ENCODE measurements around the gene SMO. TPM values are rescaled to one million over a fixed set of nuclear protein-coding genes. Genes with fewer than 3 reads are reported as not detected.

SMO gene
- total RNA-seq, 2 donors from 2014 or later: 0.08 TPM; not detected in 1

DNA sequence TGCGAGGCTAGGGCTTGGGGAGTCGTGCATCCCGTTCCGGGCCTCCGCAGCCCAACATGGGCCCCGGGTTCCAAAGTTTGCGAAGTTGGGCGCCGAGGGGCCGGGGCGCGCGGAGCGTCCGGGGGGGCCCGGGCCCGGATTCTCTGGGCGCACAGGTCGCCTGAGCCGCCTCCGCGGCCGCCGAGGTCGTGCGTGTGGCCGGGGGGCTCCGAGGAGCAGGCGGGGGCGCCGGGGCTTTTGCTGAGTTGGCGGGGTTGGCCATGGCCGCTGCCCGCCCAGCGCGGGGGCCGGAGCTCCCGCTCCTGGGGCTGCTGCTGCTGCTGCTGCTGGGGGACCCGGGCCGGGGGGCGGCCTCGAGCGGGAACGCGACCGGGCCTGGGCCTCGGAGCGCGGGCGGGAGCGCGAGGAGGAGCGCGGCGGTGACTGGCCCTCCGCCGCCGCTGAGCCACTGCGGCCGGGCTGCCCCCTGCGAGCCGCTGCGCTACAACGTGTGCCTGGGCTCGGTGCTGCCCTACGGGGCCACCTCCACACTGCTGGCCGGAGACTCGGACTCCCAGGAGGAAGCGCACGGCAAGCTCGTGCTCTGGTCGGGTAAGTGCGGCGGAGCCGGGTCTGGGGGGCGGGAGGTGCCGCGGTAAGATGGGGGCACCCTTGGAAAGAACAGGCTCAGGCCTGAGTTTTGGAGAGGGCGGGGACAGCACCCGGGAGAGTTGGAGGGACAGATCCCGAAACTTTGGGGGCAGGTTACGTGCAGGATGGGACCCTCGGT lies 643 bp downstream of the SMO start:
- Mint-ChIP-seq H3K27ac (no peak overlapping the region), H3K27me3 (peaks cover 41% of the 10 kb centered on the region), H3K4me3 (peak overlapping the region; percentile 66), H3K4me1 (peaks cover 5% of the 10 kb centered on the region), H3K36me3 (ENCODE audit: low read depth) (no peaks in the 10 kb centered on the region), H3K9me3 (no peaks in the 10 kb centered on the region)
- ATAC-seq (replicated peaks): peak; percentile 28

DNA sequence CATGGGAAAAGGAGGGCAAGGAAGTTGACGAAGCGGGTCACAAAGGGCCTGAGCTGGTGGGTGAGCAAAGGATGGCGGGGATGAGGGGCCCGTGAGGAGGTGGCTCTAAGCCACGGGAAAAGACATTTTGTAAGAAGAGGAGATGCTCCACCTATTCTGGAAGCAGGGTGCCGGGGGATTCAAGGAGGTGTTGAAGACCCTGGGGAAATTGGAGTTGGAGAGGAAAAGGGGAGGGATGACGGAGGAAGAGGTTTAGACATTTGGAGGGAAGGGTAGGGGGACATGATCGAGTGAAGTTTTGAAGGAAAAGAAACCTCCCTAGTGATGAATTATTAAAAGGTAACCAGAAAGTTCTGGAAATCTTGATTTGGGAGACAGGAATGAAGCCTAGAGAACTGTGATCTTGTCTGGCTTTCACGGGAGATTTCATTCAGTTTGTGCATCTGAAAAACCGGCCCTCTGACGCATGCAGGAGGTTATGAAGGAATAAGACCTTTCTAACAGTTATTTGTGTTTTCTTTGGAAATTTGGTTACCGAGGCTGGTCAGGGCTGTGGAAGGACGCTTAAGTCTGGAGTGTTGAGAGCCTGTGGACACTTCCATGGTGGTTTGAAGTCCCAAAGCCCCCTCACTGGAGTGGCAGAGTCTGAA lies 1.4 kb downstream of the SMO start:
- Mint-ChIP-seq H3K4me1 (peaks cover 5% of the 10 kb centered on the region), H3K27me3 (peaks cover 41% of the 10 kb centered on the region), H3K36me3 (ENCODE audit: low read depth) (no peaks in the 10 kb centered on the region), H3K27ac (no peak overlapping the region), H3K9me3 (no peaks in the 10 kb centered on the region), H3K4me3 (peak overlapping the region; percentile 54)
- ATAC-seq (replicated peaks): no peak

DNA sequence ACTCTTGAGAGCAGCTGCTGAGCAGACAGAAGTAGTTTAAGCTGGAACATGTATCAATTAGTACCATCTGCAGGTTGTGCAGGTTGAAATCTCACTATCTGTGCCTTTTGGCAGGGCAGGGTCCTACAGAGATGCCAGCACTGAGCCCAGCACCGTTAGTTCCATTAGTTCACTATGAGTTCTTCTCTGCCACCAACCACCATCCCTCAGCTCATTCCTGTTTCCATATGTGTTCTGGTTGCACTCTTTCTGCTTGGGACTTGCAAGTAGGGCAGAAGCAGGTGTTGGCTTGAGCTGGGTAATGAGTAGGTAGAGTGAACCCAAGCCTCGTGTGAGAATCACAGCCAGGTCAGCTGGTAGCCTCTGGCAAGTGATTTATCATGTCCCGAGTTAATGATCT lies 2.8 kb downstream of the SMO start:
- ATAC-seq (replicated peaks): no peak

DNA sequence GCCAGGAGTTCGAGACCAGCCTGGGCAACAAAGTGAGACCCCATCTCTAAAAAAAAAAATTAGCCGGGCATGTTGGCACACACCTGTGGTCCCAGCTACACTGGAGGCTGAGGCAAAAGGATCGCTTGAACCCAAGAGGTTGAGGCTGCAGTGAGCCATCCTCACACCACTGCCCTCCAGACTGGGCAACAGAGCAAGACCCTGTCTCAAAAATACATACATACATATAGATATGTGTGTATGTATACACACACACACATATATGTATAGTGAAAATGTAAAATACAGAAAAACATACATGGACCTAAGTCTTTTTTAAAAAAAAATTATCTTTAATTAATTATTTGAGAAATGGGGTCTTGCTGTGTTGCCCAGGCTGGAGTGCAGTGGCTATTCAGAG lies 5.5 kb downstream of the SMO start:
- Mint-ChIP-seq H3K9me3 (no peaks in the 10 kb centered on the region), H3K4me3 (no peak overlapping the region), H3K27me3 (peaks cover 27% of the 10 kb centered on the region), H3K4me1 (peaks cover 5% of the 10 kb centered on the region), H3K36me3 (ENCODE audit: low read depth) (no peaks in the 10 kb centered on the region), H3K27ac (no peak overlapping the region)
- ATAC-seq (replicated peaks): no peak

More for the DNA sequence above, 2.8 kb downstream of the SMO start:
- Mint-ChIP-seq H3K27ac (no peak overlapping the region), H3K4me3 (no peak overlapping the region), H3K4me1 (peaks cover 5% of the 10 kb centered on the region), H3K9me3 (no peaks in the 10 kb centered on the region), H3K27me3 (peaks cover 37% of the 10 kb centered on the region), H3K36me3 (ENCODE audit: low read depth) (no peaks in the 10 kb centered on the region)

DNA sequence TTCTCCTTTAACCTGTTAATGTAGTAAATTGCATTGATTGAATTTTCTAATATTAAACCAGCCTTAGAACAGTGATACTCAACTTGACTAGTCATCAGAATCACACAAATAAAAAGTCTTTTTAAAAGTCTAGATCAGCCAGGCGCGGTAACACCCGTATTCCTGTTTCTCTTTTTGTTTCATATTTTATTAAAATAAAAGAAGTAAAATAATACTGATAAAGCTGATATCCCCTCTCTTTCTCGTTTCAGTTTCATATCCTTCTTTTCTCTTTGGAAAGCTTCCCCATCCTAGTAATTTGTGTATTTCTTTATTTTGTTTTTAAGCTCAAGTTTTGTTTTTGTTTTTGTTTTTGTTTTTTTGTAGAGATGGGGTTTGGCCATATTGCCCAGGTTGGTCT lies 9.3 kb downstream of the SMO start:
- no peaks in the 10 kb centered on the region for H3K36me3 Mint-ChIP-seq (ENCODE audit: low read depth)

DNA sequence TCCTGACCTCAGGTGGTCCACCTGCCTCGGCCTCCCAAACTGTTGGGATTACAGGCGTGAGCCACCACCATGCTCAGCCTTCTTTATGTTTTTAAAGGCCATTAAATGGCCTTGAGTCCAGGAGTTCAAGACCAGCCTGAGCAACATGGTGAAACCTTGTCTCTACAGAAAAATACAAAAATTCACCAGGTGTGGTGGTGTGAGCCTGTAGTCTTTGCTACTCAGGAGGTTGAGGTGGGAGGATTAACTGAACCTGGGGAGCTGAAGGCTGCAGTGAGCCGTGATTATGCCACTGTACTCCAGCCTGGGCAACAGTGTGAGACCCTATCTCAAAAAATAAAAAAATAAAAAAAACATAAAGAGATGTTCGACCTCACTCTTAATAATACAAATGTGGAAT lies 11.0 kb downstream of the SMO start:
- no peak for ATAC-seq (replicated peaks)
- Mint-ChIP-seq H3K27ac (no peak overlapping the region), H3K27me3 (peaks cover 4% of the 10 kb centered on the region), H3K9me3 (no peaks in the 10 kb centered on the region), H3K36me3 (ENCODE audit: low read depth) (no peaks in the 10 kb centered on the region), H3K4me3 (no peak overlapping the region), H3K4me1 (no peaks in the 10 kb centered on the region)

More for the DNA sequence above, 9.3 kb downstream of the SMO start:
- H3K9me3 Mint-ChIP-seq: no peaks in the 10 kb centered on the region
- no peak for ATAC-seq (replicated peaks)
- no peaks in the 10 kb centered on the region for H3K27me3 Mint-ChIP-seq
- H3K4me1 Mint-ChIP-seq: no peaks in the 10 kb centered on the region
- no peak overlapping the region for H3K4me3 Mint-ChIP-seq
- H3K27ac Mint-ChIP-seq: no peak overlapping the region

DNA sequence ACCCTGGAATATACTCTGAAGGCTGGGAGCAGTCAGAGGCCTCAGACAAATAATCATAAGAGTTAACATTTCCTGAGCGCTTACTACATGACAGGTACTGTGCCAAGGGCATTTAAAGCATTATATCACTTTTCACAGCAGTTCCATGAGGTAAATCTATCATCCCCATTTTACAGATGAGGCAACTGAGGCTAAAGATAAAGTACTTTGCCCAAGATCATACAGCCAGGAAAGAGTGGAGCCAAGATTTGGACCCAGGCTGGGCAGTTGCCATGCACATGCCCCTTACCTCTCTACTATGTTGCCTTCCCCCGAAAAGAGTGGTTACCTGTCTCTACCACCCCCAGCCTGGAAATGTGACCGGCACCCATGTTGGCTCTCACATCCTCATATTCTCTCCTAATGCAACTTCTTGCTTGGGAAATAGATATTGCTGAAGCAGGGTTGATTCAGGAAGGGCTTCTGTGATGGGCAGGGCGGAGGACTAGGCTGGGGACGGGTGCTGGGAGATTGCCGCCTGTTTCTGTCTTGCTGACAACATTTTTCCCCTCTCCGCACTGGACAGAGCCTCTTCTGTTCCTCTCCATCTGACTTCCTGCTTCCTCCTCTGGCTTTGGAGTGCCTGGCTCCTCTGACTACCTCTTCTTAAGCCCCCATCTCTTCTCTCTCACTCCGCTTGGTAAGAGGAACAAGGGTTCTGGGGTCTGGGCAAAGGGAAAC lies 13.8 kb downstream of the SMO start:
- H3K4me1 Mint-ChIP-seq: no peaks in the 10 kb centered on the region
- no peak for ATAC-seq (replicated peaks)
- no peaks in the 10 kb centered on the region for H3K9me3 Mint-ChIP-seq
- no peak overlapping the region for H3K27ac Mint-ChIP-seq
- H3K27me3 Mint-ChIP-seq: peaks cover 4% of the 10 kb centered on the region
- no peak overlapping the region for H3K4me3 Mint-ChIP-seq
- H3K36me3 Mint-ChIP-seq (ENCODE audit: low read depth): no peaks in the 10 kb centered on the region

DNA sequence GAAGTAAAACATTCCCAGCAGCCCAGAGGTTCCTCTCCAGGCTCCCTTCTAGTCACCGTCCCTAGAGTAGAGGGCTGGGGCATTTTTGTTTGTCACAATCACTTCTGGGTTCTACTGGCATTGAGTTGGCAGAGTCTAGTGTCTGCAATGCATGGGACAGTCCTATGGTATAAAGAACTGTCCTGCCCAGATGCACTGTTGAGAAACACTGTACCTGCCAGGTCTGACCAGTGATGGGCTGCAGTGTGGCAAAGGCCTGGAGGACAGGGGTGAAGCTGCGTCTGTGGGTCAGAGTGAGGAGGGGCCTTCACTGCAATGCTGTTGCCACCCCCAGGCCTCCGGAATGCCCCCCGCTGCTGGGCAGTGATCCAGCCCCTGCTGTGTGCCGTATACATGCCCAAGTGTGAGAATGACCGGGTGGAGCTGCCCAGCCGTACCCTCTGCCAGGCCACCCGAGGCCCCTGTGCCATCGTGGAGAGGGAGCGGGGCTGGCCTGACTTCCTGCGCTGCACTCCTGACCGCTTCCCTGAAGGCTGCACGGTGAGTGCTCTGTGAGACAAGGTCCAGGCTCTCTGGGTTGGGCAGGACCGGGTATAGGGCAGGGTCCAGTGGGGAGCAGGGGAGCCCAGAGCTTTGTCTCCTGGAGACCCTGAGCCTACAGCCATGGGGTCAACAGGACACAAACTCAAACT lies 14.8 kb downstream of the SMO start:
- Mint-ChIP-seq H3K27ac (no peak overlapping the region), H3K36me3 (ENCODE audit: low read depth) (no peaks in the 10 kb centered on the region), H3K27me3 (peaks cover 4% of the 10 kb centered on the region), H3K9me3 (no peaks in the 10 kb centered on the region), H3K4me1 (no peaks in the 10 kb centered on the region), H3K4me3 (no peak overlapping the region)
- no peak for ATAC-seq (replicated peaks)

DNA sequence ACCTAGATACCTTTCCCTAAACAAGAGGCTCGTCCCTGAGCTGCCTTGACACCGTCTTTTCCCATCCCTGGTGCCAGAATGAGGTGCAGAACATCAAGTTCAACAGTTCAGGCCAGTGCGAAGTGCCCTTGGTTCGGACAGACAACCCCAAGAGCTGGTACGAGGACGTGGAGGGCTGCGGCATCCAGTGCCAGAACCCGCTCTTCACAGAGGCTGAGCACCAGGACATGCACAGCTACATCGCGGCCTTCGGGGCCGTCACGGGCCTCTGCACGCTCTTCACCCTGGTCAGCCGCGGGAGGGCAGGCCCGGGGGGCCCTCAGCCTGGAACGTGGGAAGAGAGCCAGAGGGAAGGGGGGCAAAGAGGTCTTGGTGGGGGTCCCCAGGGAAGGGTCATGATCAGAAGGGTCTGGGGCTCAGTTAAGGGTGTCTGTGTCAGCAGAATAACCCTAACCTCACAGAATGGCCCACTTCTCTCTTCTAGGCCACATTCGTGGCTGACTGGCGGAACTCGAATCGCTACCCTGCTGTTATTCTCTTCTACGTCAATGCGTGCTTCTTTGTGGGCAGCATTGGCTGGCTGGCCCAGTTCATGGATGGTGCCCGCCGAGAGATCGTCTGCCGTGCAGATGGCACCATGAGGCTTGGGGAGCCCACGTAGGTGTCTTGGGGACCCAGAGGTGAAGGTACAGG lies 16.8 kb downstream of the SMO start:
- no peaks in the 10 kb centered on the region for H3K36me3 Mint-ChIP-seq (ENCODE audit: low read depth)
- ATAC-seq (replicated peaks): no peak
- H3K4me1 Mint-ChIP-seq: no peaks in the 10 kb centered on the region
- H3K27ac Mint-ChIP-seq: no peak overlapping the region
- H3K9me3 Mint-ChIP-seq: no peaks in the 10 kb centered on the region
- H3K27me3 Mint-ChIP-seq: peaks cover 4% of the 10 kb centered on the region
- H3K4me3 Mint-ChIP-seq: no peak overlapping the region

DNA sequence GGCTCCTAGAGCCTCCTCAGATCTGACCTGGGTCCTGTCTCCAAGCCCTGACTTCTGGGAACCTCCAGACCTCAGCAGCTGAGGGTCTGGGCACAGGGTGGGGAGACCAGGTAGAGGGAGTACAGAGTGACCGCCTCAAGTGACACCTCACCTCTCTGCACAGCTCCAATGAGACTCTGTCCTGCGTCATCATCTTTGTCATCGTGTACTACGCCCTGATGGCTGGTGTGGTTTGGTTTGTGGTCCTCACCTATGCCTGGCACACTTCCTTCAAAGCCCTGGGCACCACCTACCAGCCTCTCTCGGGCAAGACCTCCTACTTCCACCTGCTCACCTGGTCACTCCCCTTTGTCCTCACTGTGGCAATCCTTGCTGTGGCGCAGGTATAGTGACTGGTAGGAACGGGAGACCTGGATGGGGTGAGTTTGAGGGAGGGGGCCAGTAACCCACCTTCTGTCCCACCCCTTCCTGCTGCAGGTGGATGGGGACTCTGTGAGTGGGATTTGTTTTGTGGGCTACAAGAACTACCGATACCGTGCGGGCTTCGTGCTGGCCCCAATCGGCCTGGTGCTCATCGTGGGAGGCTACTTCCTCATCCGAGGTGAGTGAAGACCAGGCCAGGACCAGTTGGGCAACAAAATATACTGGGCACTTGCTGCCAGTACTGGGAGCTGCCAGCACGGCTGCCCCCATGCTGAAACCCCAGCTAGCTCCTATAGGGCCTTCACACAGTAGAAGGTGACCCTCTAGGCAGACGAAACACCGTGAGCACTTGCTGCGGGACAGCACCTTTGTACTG lies 17.8 kb downstream of the SMO start:
- no peak overlapping the region for H3K27ac Mint-ChIP-seq
- peak; percentile 44 for ATAC-seq (replicated peaks)
- no peaks in the 10 kb centered on the region for H3K9me3 Mint-ChIP-seq
- peaks cover 4% of the 10 kb centered on the region for H3K27me3 Mint-ChIP-seq
- no peaks in the 10 kb centered on the region for H3K36me3 Mint-ChIP-seq (ENCODE audit: low read depth)
- H3K4me3 Mint-ChIP-seq: no peak overlapping the region
- H3K4me1 Mint-ChIP-seq: no peaks in the 10 kb centered on the region

DNA sequence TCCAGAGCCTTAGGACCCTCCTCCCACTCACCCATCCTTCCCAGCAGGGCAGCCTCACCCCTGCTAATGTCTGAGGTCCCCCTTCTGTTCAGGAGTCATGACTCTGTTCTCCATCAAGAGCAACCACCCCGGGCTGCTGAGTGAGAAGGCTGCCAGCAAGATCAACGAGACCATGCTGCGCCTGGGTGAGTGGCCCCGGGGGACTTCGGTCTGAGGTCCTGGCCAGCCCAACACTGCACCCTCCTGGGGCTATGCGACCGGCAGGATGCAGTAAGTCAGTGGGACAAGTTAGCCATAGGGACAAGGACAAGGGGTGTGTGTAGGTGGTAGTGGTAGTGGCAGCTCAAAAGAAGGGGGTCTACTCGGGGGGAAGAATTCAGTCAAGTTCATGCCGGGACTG lies 20.2 kb downstream of the SMO start:
- H3K27ac Mint-ChIP-seq: no peak overlapping the region
- ATAC-seq (replicated peaks): no peak
- H3K9me3 Mint-ChIP-seq: no peaks in the 10 kb centered on the region

DNA sequence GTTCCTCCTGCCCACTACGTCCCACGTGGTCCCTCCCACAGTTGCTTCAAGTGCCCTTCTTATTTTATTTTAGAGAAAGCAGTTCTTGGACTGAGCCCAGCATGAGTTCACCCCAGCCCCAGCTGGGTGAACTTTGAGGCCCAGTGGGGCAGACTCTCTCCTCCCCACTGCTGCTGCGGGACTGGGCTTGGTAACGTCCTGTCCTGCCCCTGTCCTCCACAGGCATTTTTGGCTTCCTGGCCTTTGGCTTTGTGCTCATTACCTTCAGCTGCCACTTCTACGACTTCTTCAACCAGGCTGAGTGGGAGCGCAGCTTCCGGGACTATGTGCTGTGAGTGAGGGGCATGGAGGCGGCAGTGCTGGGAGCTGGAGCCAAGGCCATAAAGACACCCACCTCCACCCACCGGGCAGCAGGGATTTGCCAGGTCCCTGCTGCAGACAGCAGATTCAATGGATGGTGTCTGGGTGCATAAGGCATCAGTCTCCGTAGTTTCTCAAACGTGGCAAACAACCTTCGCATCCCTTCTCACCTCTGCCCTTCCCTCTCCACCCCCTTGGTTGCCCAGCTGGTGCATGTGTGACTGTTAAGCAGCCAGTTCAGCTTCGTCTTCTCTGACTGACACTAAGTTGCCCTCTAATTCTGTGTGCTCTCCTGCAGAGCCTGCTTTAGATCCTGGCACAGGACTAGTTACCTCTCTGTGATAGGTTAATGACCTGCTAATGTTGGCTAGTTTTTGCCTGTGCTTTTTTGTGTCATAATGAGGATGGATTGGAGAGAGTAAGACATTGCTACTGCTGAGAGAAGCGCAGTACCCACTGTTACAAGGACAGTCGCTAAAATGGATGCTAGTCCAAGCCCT lies 20.9 kb downstream of the SMO start:
- H3K9me3 Mint-ChIP-seq: no peaks in the 10 kb centered on the region
- no peak overlapping the region for H3K27ac Mint-ChIP-seq
- H3K36me3 Mint-ChIP-seq (ENCODE audit: low read depth): no peaks in the 10 kb centered on the region
- H3K4me3 Mint-ChIP-seq: no peak overlapping the region
- ATAC-seq (replicated peaks): no peak
- H3K4me1 Mint-ChIP-seq: no peaks in the 10 kb centered on the region
- peaks cover 4% of the 10 kb centered on the region for H3K27me3 Mint-ChIP-seq

More for the DNA sequence above, 20.2 kb downstream of the SMO start:
- Mint-ChIP-seq H3K27me3 (peaks cover 2% of the 10 kb centered on the region), H3K4me3 (no peak overlapping the region), H3K36me3 (ENCODE audit: low read depth) (no peaks in the 10 kb centered on the region), H3K4me1 (no peaks in the 10 kb centered on the region)

All from activated T-helper 17 cell treated with anti-CD3 and anti-CD28 coated beads, Interleukin-2, amount 50 U/mL, for 72 hours (primary cell).